Osteoblast (primary cell): Measurements from ENCODE around the gene GLB1L2. TPM values are rescaled to one million over a fixed set of nuclear protein-coding genes. Genes with fewer than 3 reads are reported as not detected.

ENCODE experiments used
- DNase-seq: peaks from one replicate; pipeline ENCODE4 v3.0.0; 2011; ENCODE audit warnings: low spot score, mixed read lengths; ENCODE audit not compliant: insufficient read length; ENCODE audit errors: missing footprints
- H2AFZ ChIP-seq: 2 replicates; pipeline ENCODE4 v1.6.0; 2011; ENCODE audit warnings: mild to moderate bottlenecking, low read length
- H3K27ac ChIP-seq: 2 replicates; pipeline ENCODE4 v1.5.1; 2011; ENCODE audit warnings: mild to moderate bottlenecking, low read depth, low read length, moderate library complexity
- H3K27me3 ChIP-seq: 2 replicates; pipeline ENCODE4 v1.6.0; 2012; ENCODE audit warnings: mild to moderate bottlenecking, control low read depth, inconsistent platforms, low read length, moderate library complexity; ENCODE audit not compliant: insufficient read depth
- H3K36me3 ChIP-seq: 2 replicates; pipeline ENCODE4 v1.5.1; 2011; ENCODE audit warnings: mild to moderate bottlenecking, low read length, control low read depth, moderate library complexity; ENCODE audit not compliant: insufficient read depth
- H3K4me1 ChIP-seq: 2 replicates; pipeline ENCODE4 v1.5.1; 2011; ENCODE audit warnings: mild to moderate bottlenecking, low read length, control low read depth, moderate library complexity; ENCODE audit not compliant: insufficient read depth
- H3K4me2 ChIP-seq: 2 replicates; pipeline ENCODE4 v1.6.0; 2011; ENCODE audit warnings: mild to moderate bottlenecking, low read length; ENCODE audit not compliant: insufficient read depth
- H3K4me3 ChIP-seq: fragments of 200-600 bp; sonication (generic); 3 replicates; pipeline ENCODE4 v1.5.1; 2012; ENCODE audit warnings: mild to moderate bottlenecking, low read length, inconsistent platforms; ENCODE audit not compliant: insufficient read depth
- H3K79me2 ChIP-seq: 2 replicates; pipeline ENCODE4 v1.6.0; 2012; ENCODE audit warnings: mild to moderate bottlenecking, low read length, control low read depth, inconsistent platforms; ENCODE audit not compliant: insufficient read depth
- H3K9me3 ChIP-seq: 2 replicates; pipeline ENCODE4 v1.5.1; 2011; ENCODE audit warnings: low read depth, low read length, control low read depth
- H4K20me1 ChIP-seq: 2 replicates; pipeline ENCODE4 v1.6.0; 2012; ENCODE audit warnings: mild to moderate bottlenecking, low read length, control low read depth; ENCODE audit not compliant: insufficient read depth
- CTCF ChIP-seq: IDR thresholded peaks from 2 replicates; pipeline ENCODE4 v1.5.1; 2011; ENCODE audit warnings: mild to moderate bottlenecking, low read depth, low read length, moderate library complexity; ENCODE audit errors: extremely low read depth
- total RNA-seq: library from RNA; depleted of rRNA; stranded (reverse); fragments of >200 nt; gene quantifications from 2 replicates; pipeline ENCODE4 v1.2.3, GENCODE V29; 2012

The GLB1L2 gene
- total RNA-seq, 1 donor = 0.36 TPM

DNA sequence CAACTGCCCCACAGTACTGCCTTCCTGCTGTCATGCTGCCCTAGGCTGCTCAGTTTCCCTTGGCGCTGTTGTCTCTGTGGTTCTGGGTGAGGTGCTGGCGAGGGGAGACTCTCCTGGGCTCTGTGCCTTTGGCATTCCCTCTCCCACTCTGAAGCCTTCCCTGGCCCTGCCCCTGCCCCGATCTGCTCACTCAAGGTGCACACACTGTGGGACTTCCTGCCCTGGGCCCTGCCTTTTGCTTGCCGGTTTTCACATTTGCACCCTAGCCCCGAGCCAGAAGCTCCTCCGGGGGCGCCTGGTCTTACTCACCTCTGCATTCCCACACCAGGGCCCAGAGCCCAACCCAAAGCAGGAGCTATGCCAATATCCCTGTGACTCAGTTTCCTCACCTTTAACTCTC lies 68.2 kb downstream of the GLB1L2 start:
- Histone ChIP-seq H3K27ac (no peak overlapping the region), H2AFZ (no peak overlapping the region), H3K36me3 (no peaks in the 10 kb centered on the region), H4K20me1 (no peaks in the 10 kb centered on the region), H3K4me2 (no peak overlapping the region), H3K4me1 (no peaks in the 10 kb centered on the region), H3K79me2 (no peaks in the 10 kb centered on the region), H3K27me3 (no peaks in the 10 kb centered on the region), H3K9me3 (no peaks in the 10 kb centered on the region), H3K4me3 (no peak overlapping the region)
- DNase-seq = no peak
- TF ChIP-seq CTCF = no peak

DNA sequence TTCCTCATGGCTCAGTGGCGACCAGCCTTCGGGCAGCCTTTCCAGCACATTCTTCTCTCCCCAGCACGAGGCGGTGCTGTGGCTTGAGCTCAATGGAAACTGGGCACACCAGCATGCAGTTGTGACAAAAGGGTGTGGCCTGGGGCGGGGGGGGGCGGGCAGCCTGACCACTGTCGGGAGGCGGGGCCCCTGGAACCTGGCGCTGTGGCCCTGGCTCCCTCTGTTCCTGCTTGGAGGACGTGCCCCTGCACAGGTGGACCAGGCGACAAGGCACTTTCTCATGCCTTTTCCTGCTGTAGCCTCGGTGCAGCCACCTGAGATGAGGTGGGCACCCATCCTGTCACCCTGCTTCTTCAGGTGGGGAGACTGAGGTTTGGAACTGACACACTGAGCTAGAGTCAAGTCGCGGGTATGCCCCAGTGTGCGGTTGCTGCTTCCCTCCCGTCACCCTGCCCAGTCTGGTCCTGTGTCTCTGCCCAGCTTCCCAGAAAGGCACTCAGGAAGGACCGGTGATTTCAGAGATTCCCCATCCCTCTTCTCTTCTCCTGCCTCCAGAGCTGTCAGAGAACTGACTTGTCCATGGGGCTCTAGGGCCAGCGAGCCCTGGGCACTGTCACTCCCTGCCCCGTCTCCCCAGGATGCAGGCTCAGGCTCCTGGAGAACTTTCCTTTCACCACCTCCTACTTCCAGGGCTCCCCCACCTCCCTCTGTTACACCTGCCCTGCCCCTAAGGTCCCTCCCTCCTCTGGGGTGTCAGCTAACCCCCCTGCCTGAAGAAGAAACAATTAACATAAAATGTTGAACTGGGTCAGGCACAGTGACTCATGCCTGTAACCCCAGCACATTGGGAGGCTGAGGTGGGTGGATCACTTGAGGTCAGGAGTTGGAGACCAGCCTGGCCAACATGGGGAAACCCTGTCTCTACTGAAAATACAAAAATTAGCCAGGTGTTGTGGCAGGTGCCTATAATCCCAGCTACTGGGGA lies 70.3 kb downstream of the GLB1L2 start:
- Histone ChIP-seq H3K79me2 (no peaks in the 10 kb centered on the region), H3K4me2 (no peak overlapping the region), H3K27ac (no peak overlapping the region), H3K9me3 (no peaks in the 10 kb centered on the region), H3K36me3 (no peaks in the 10 kb centered on the region), H2AFZ (no peak overlapping the region), H3K4me3 (no peak overlapping the region), H4K20me1 (no peaks in the 10 kb centered on the region), H3K27me3 (no peaks in the 10 kb centered on the region), H3K4me1 (no peaks in the 10 kb centered on the region)
- TF ChIP-seq CTCF = no peak
- no peak for DNase-seq

GRCh38 chr11:134402910-134403309 lies 71.1 kb downstream of the GLB1L2 start:
- H3K27ac ChIP-seq = no peak overlapping the region
- H3K4me2 ChIP-seq = no peak overlapping the region
- H3K36me3 ChIP-seq = no peaks in the 10 kb centered on the region
- H3K27me3 ChIP-seq = no peaks in the 10 kb centered on the region
- no peaks in the 10 kb centered on the region for H3K79me2 ChIP-seq
- H2AFZ ChIP-seq = no peak overlapping the region
- no peak for DNase-seq
- TF ChIP-seq CTCF = no peak
- no peaks in the 10 kb centered on the region for H3K4me1 ChIP-seq
- H3K4me3 ChIP-seq = no peak overlapping the region
- H4K20me1 ChIP-seq = no peaks in the 10 kb centered on the region
- H3K9me3 ChIP-seq = no peaks in the 10 kb centered on the region

GRCh38 chr11:134404575-134405341 lies 73.0 kb downstream of the GLB1L2 start:
- no peak overlapping the region for H3K27ac ChIP-seq
- H3K27me3 ChIP-seq = no peaks in the 10 kb centered on the region
- H2AFZ ChIP-seq = no peak overlapping the region
- no peaks in the 10 kb centered on the region for H4K20me1 ChIP-seq
- no peaks in the 10 kb centered on the region for H3K79me2 ChIP-seq
- no peak overlapping the region for H3K4me3 ChIP-seq
- H3K4me1 ChIP-seq = no peaks in the 10 kb centered on the region
- no peak overlapping the region for H3K4me2 ChIP-seq
- no peaks in the 10 kb centered on the region for H3K36me3 ChIP-seq
- H3K9me3 ChIP-seq = no peaks in the 10 kb centered on the region
- no peak for TF ChIP-seq CTCF
- no peak for DNase-seq
